PC-3 (cell line): ENCODE data around the gene PTPRD. TPM values are rescaled to one million over a fixed set of nuclear protein-coding genes. Genes with fewer than 3 reads are reported as not detected.

ENCODE experiments used
- ATAC-seq: fragments of 200-7000 bp; cut with Tn5 transposase; 2 replicates; pipeline ENCODE4 v1.9.1; 2020; ENCODE audit warnings: mild to moderate bottlenecking, moderate library complexity
- BruUV-seq: library from RNA; stranded (reverse); fragments of 400-500 nt; replicated peaks from 2 replicates; lab custom pipeline; 2021; lab: Mats Ljungman, UMichigan
- CTCF ChIA-PET: fragments of 300-600 bp; sonication (Branson Sonifier 250); formaldehyde crosslinking; loops from one replicate; lab custom pipeline; 2022; ENCODE audit warnings: antibody characterized with exemption; lab: Charles Lee
- POLR2A ChIA-PET: fragments of 300-600 bp; sonication (Branson Sonifier 250); formaldehyde crosslinking; loops from one replicate; lab custom pipeline; 2022; ENCODE audit warnings: antibody characterized with exemption; ENCODE audit not compliant: unreplicated experiment; lab: Charles Lee
- DNase-seq: peaks from one replicate; pipeline ENCODE4 v3.0.0-alpha.2; 2015
- H2AFZ ChIP-seq: fragments of 300-600 bp; sonication (generic); 2 replicates; pipeline ENCODE4 v1.6.0; 2016; ENCODE audit warnings: antibody characterized with exemption, low read length
- H3F3A ChIP-seq: fragments of 300-600 bp; sonication (generic); one replicate; pipeline ENCODE4 v1.6.0; 2017; ENCODE audit warnings: antibody characterized with exemption, low read length, control low read depth, mild to moderate bottlenecking; ENCODE audit not compliant: unreplicated experiment
- H3K27ac ChIP-seq: fragments of 300-600 bp; sonication (generic); 2 replicates; pipeline ENCODE4 v1.5.1; 2016; ENCODE audit warnings: mild to moderate bottlenecking, low read length
- H3K27me3 ChIP-seq: fragments of 300-600 bp; sonication (generic); 2 replicates; pipeline ENCODE4 v1.6.1; 2016; ENCODE audit warnings: low read length, mixed read lengths
- H3K36me3 ChIP-seq: fragments of 300-600 bp; sonication (generic); 2 replicates; pipeline ENCODE4 v1.6.1; 2016; ENCODE audit warnings: low read depth, mixed run types, low read length, mixed read lengths
- H3K4me1 ChIP-seq: fragments of 300-600 bp; sonication (generic); 2 replicates; pipeline ENCODE4 v1.5.1; 2016; ENCODE audit warnings: low read length; ENCODE audit not compliant: insufficient read depth
- H3K4me2 ChIP-seq: fragments of 300-600 bp; sonication (generic); 2 replicates; pipeline ENCODE4 v1.6.0; 2016; ENCODE audit warnings: low read length
- H3K4me3 ChIP-seq: fragments of 300-600 bp; sonication (generic); 2 replicates; pipeline ENCODE4 v1.5.1; 2016; ENCODE audit warnings: mild to moderate bottlenecking, low read length, mixed read lengths
- H3K79me2 ChIP-seq: fragments of 300-600 bp; sonication (generic); 2 replicates; pipeline ENCODE4 v1.6.1; 2017; ENCODE audit warnings: low read length, mixed read lengths
- H3K9ac ChIP-seq: fragments of 300-600 bp; sonication (generic); 2 replicates; pipeline ENCODE4 v1.6.0; 2016; ENCODE audit warnings: mild to moderate bottlenecking, low read length
- H3K9me2 ChIP-seq: fragments of 300-600 bp; sonication (generic); replicated peaks from 2 replicates; pipeline ENCODE4 v1.6.1; 2016; ENCODE audit warnings: mixed run types, low read length, mixed read lengths
- H3K9me3 ChIP-seq: fragments of 300-600 bp; sonication (generic); 2 replicates; pipeline ENCODE4 v1.6.1; 2016; ENCODE audit warnings: low read length, mixed read lengths
- H4K20me1 ChIP-seq: fragments of 300-600 bp; sonication (generic); 2 replicates; pipeline ENCODE4 v1.6.1; 2016; ENCODE audit warnings: low read length, mixed read lengths
- CTCF ChIP-seq: fragments of 300-600 bp; sonication (generic); conservative IDR thresholded peaks from 2 replicates; pipeline ENCODE4 v1.5.1; 2017; ENCODE audit warnings: antibody characterized with exemption, low read depth, mild to moderate bottlenecking, low read length
- EZH2 ChIP-seq: fragments of 300-600 bp; sonication (generic); IDR thresholded peaks from one replicate; pipeline ENCODE4 v1.6.1; 2017; ENCODE audit warnings: antibody characterized with exemption, mild to moderate bottlenecking, low read length; ENCODE audit not compliant: unreplicated experiment
- EZH2phosphoT487 ChIP-seq: fragments of 300-600 bp; sonication (generic); IDR thresholded peaks from 2 replicates; pipeline ENCODE4 v1.6.1; 2018; ENCODE audit warnings: mild to moderate bottlenecking, antibody characterized with exemption, low read length, borderline replicate concordance
- intact Hi-C: fragments of 100-400 bp; cut with micrococcal nuclease; formaldehyde crosslinking; loops from 2 replicates; pipeline ENCODE4 v1.9.0; 2023
- total RNA-seq: library from RNA; depleted of rRNA; stranded (reverse); fragments of >200 nt; gene quantifications from 2 replicates; pipeline ENCODE4 v1.2.3, GENCODE V29; 2014

Gene PTPRD
- total RNA-seq, 1 experiment from 2014 or later = not detected

- Histone ChIP-seq H3K27me3 (no peaks in the 10 kb centered on the region), H3K36me3 (no peaks in the 10 kb centered on the region), H3K27ac (no peak overlapping the region), H3K4me1 (no peaks in the 10 kb centered on the region), H3F3A (no peaks in the 10 kb centered on the region), H4K20me1 (no peaks in the 10 kb centered on the region), H2AFZ (no peak overlapping the region), H3K79me2 (no peaks in the 10 kb centered on the region), H3K9me2 (no peaks in the 10 kb centered on the region), H3K4me2 (no peak overlapping the region), H3K4me3 (no peak overlapping the region), H3K9me3 (no peaks in the 10 kb centered on the region), H3K9ac (no peak overlapping the region)
- intact Hi-C loops = no loop called here
- DNase-seq (no peak), ATAC-seq (no peak)
- ChIA-PET CTCF (no interaction called here), POLR2A (no interaction called here)
- BruUV-seq = no TSS peak
- TF ChIP-seq EZH2phosphoT487 = no peak
- no peak for TF ChIP-seq CTCF
- TF ChIP-seq EZH2 = no peak
Observed at GRCh38 chr9:9892217-9892616, 720.6 kb downstream of the PTPRD start.

- no peak for ATAC-seq
Observed at GRCh38 chr9:9881692-9882091, 731.1 kb downstream of the PTPRD start.

GRCh38 chr9:9874270-9874669 lies 738.5 kb downstream of the PTPRD start:
- H3K9me3 ChIP-seq = no peaks in the 10 kb centered on the region
- no peak overlapping the region for H3K9ac ChIP-seq
- ChIA-PET POLR2A (no interaction called here), CTCF (no interaction called here)
- H3K4me1 ChIP-seq = no peaks in the 10 kb centered on the region
- H2AFZ ChIP-seq = no peak overlapping the region
- TF ChIP-seq CTCF (no peak), EZH2 (no peak), EZH2phosphoT487 (no peak)
- intact Hi-C loops = no loop called here
- no peaks in the 10 kb centered on the region for H3K79me2 ChIP-seq
- DNase-seq = no peak
- BruUV-seq = no TSS peak
- no peak overlapping the region for H3K4me2 ChIP-seq
- H3K27me3 ChIP-seq = no peaks in the 10 kb centered on the region
- H3K27ac ChIP-seq = no peak overlapping the region
- H3K4me3 ChIP-seq = no peak overlapping the region
- no peaks in the 10 kb centered on the region for H3K9me2 ChIP-seq
- no peaks in the 10 kb centered on the region for H4K20me1 ChIP-seq
- no peaks in the 10 kb centered on the region for H3K36me3 ChIP-seq
- H3F3A ChIP-seq = no peaks in the 10 kb centered on the region
- no peak for ATAC-seq

More at GRCh38 chr9:9881692-9882091, 731.1 kb downstream of the PTPRD start:
- POLR2A ChIA-PET = no interaction called here
- intact Hi-C loops = no loop called here
- no peaks in the 10 kb centered on the region for H4K20me1 ChIP-seq
- no peaks in the 10 kb centered on the region for H3K9me2 ChIP-seq
- H3K4me1 ChIP-seq = no peaks in the 10 kb centered on the region
- no peak overlapping the region for H3K4me3 ChIP-seq
- no peak for DNase-seq
- H2AFZ ChIP-seq = no peak overlapping the region
- no peaks in the 10 kb centered on the region for H3K27me3 ChIP-seq
- no peak overlapping the region for H3K4me2 ChIP-seq
- H3K79me2 ChIP-seq = no peaks in the 10 kb centered on the region
- H3K9ac ChIP-seq = no peak overlapping the region
- H3K36me3 ChIP-seq = no peaks in the 10 kb centered on the region
- no TSS peak for BruUV-seq
- CTCF ChIA-PET = no interaction called here
- H3K9me3 ChIP-seq = no peaks in the 10 kb centered on the region
- no peak overlapping the region for H3K27ac ChIP-seq
- H3F3A ChIP-seq = no peaks in the 10 kb centered on the region
- TF ChIP-seq EZH2phosphoT487 (no peak), CTCF (no peak), EZH2 (no peak)
